ENCODE results near the gene SHC3. TPM values are rescaled to one million over a fixed set of nuclear protein-coding genes. Genes with fewer than 3 reads are reported as not detected.

The SHC3 gene
- total and polyA plus RNA-seq, 2 experiments from 2014 or later: 1.3 to 2.9 TPM

DNA sequence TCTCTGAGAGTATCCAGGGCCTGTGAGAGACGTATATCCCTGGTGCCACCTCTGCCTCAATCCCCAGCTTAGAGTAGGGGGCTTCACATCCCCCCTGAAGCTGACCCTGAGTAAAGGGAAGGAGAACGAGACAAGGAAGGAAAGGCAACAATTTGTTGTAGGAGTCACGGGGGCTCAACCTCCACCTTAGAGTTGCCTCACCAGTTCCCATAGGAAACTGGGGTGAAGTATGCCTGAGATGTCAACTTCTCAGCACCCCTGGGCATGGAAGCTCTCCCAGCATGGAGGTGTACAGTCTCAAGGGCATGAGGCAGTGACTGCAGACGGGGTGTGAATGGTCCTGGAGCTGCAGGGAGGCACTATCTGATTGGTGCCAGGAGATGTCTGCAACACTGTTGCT is 133.7 kb downstream of the SHC3 start:
- Mint-ChIP-seq H3K27me3 (ENCODE audit: insufficient read depth, low read depth, poor library complexity) (no peaks in the 10 kb centered on the region), H3K4me3 (no peak overlapping the region), H3K9me3 (no peaks in the 10 kb centered on the region), H3K27ac (no peak overlapping the region), H3K36me3 (ENCODE audit: low read depth) (no peaks in the 10 kb centered on the region), H3K4me1 (no peaks in the 10 kb centered on the region)
- no peaks in the 10 kb centered on the region for H3K27me3 ChIP-seq (ENCODE audit: insufficient read depth)
- ATAC-seq: no peak
- no peaks in the 10 kb centered on the region for H3K4me1 ChIP-seq (ENCODE audit: insufficient read depth)
- H4K20me1 ChIP-seq (replicated peaks; ENCODE audit: insufficient read depth): no peaks in the 10 kb centered on the region
- DNase-seq (ENCODE audit: low spot score): no peak
- no peaks in the 10 kb centered on the region for H3K79me2 ChIP-seq (replicated peaks; ENCODE audit: insufficient read depth)
- H3K4me3 ChIP-seq: no peak overlapping the region
- TF ChIP-seq ZNF114 (CRISPR knock-in tag; IDR thresholded peaks at IDR 0.05): no peak
- no peaks in the 10 kb centered on the region for H3K36me3 ChIP-seq (ENCODE audit: insufficient read depth)
- no peak overlapping the region for H2AFZ ChIP-seq
- H3K9me2 ChIP-seq (ENCODE audit: insufficient read depth): no peaks in the 10 kb centered on the region
- no peak overlapping the region for H3K27ac ChIP-seq (ENCODE audit: low read depth)
- H3F3A ChIP-seq (replicated peaks; ENCODE audit: low read depth): no peaks in the 10 kb centered on the region
- no peak overlapping the region for H3K4me2 ChIP-seq

DNA sequence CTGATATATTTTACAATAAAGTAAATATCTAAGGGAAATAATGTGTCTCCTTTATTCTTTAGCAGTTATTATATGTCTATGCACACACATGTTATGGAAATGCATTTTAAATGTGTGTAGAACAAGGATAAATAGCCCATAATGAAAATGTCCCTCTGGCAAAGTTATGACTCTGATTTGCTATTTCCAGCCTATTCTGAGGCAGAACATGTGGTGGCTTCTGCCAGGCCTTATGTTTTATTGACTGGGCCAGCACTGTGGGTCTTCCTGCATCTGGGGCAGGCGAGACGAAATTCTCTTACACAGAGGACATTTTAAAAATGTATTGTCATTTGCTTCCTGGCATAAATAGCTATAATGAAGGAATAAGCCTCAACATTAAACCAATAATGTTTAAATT is 134.5 kb downstream of the SHC3 start:
- Histone ChIP-seq H3K4me1 (ENCODE audit: insufficient read depth) (no peaks in the 10 kb centered on the region), H3K4me2 (no peak overlapping the region), H3K79me2 (replicated peaks; ENCODE audit: insufficient read depth) (no peaks in the 10 kb centered on the region), H4K20me1 (replicated peaks; ENCODE audit: insufficient read depth) (no peaks in the 10 kb centered on the region), H3K27me3 (ENCODE audit: insufficient read depth) (no peaks in the 10 kb centered on the region), H2AFZ (no peak overlapping the region), H3F3A (replicated peaks; ENCODE audit: low read depth) (no peaks in the 10 kb centered on the region), H3K36me3 (ENCODE audit: insufficient read depth) (no peaks in the 10 kb centered on the region), H3K9me2 (ENCODE audit: insufficient read depth) (0 out of 2 replicates have a peak, but pooled peaks cover 5% of the 10 kb centered on the region), H3K4me3 (no peak overlapping the region), H3K27ac (ENCODE audit: low read depth) (no peak overlapping the region)
- no peak for ATAC-seq
- Mint-ChIP-seq H3K36me3 (ENCODE audit: low read depth) (no peaks in the 10 kb centered on the region), H3K27me3 (ENCODE audit: insufficient read depth, low read depth, poor library complexity) (no peaks in the 10 kb centered on the region), H3K9me3 (no peaks in the 10 kb centered on the region), H3K4me1 (no peaks in the 10 kb centered on the region), H3K27ac (no peak overlapping the region), H3K4me3 (no peak overlapping the region)
- DNase-seq (ENCODE audit: low spot score): no peak
- TF ChIP-seq STAT1 (IDR thresholded peaks at IDR 0.05; ENCODE audit: unreplicated experiment): no peak
- no peak for TF ChIP-seq CREB1 (CRISPR knock-in tag; IDR thresholded peaks at IDR 0.05; ENCODE audit: low read depth)
- TF ChIP-seq NANOG (IDR thresholded peaks at IDR 0.05; ENCODE audit: borderline replicate concordance): no peak
- TF ChIP-seq, protein P1, sequence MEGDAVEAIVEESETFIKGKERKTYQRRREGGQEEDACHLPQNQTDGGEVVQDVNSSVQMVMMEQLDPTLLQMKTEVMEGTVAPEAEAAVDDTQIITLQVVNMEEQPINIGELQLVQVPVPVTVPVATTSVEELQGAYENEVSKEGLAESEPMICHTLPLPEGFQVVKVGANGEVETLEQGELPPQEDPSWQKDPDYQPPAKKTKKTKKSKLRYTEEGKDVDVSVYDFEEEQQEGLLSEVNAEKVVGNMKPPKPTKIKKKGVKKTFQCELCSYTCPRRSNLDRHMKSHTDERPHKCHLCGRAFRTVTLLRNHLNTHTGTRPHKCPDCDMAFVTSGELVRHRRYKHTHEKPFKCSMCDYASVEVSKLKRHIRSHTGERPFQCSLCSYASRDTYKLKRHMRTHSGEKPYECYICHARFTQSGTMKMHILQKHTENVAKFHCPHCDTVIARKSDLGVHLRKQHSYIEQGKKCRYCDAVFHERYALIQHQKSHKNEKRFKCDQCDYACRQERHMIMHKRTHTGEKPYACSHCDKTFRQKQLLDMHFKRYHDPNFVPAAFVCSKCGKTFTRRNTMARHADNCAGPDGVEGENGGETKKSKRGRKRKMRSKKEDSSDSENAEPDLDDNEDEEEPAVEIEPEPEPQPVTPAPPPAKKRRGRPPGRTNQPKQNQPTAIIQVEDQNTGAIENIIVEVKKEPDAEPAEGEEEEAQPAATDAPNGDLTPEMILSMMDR (conservative IDR thresholded peaks at IDR 0.05; ENCODE audit: low read depth in 2 of 2): no peak
- TF ChIP-seq POLR2AphosphoS5 (IDR thresholded peaks at IDR 0.05; ENCODE audit: low read depth): no peak
- TF ChIP-seq EZH2phosphoT487 (IDR thresholded peaks at IDR 0.05; ENCODE audit: unreplicated experiment): no peak
- TF ChIP-seq, protein P2, sequence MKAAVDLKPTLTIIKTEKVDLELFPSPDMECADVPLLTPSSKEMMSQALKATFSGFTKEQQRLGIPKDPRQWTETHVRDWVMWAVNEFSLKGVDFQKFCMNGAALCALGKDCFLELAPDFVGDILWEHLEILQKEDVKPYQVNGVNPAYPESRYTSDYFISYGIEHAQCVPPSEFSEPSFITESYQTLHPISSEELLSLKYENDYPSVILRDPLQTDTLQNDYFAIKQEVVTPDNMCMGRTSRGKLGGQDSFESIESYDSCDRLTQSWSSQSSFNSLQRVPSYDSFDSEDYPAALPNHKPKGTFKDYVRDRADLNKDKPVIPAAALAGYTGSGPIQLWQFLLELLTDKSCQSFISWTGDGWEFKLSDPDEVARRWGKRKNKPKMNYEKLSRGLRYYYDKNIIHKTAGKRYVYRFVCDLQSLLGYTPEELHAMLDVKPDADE (IDR thresholded peaks at IDR 0.05): no peak
- TF ChIP-seq EZH2 (IDR thresholded peaks at IDR 0.05; ENCODE audit: low read depth, unreplicated experiment): no peak
- no peak for TF ChIP-seq JUNB (IDR thresholded peaks at IDR 0.05; ENCODE audit: unreplicated experiment)
- no peak for TF ChIP-seq ZNF462 (CRISPR knock-in tag; IDR thresholded peaks at IDR 0.05)
- TF ChIP-seq ZNF331 (CRISPR knock-in tag; IDR thresholded peaks at IDR 0.05; ENCODE audit: low read depth): no peak

Measured in GM23338 (cell line).